NOMO-1 treated with DMSO at 0.1 percent for 48 hours (cell line): ENCODE results near the gene KIAA1755.
A peak's percentile ranks its signal among the peaks of the same experiment; 100 is the strongest.

Experiments
- DNase-seq: peaks from one replicate; lab custom pipeline; 2025; ENCODE audit not compliant: unreplicated experiment; lab: John Stamatoyannopoulos, UW

Gene KIAA1755, protein sequence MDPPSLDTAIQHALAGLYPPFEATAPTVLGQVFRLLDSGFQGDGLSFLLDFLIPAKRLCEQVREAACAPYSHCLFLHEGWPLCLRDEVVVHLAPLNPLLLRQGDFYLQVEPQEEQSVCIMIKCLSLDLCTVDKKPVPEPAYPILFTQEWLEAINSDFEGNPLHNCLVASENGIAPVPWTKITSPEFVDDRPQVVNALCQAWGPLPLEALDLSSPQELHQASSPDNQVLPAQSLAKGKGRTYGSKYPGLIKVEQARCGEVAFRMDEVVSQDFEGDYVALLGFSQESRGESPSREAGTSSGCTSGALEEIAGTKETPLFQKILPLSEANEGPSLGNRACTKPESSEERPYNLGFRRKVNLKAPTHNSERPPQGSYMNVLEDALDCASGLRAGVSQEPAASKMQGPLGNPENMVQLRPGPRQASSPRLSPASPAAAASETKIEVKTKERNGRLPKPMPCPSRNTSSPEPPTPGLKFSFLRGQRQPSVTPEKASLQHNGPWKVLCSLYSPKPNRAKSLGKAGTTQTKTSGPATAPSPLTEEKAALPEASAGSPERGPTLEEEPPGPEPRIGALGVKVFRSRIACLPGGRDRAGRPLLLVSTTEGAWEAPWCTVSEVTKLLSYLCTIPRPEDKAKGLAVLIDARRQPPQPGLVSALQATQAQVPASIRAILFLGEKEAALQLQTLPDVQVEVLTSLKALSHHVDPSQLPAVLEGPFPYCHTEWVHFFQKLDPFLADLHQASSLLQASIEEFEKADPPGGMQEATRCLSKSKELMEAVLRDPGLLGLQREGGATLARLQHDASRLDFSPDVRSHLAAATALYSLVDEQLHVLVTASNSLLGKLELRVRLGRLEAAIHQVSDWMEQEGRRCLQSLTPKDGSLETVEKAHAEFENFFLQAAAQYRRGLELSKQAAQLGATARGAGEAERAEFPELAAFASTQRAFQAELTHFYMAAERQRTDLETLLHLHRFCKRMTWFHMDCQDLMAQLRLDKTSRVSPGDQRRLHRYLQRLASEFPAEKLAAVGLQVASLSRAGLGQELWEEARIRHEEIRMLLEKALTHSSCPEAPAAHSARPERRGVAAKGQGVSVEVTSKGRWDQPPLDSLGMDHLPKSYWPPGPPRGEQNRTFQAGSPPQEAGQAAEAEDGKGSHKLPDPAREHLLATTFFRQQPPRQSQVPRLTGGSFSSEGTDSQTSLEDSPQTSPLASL

DNA sequence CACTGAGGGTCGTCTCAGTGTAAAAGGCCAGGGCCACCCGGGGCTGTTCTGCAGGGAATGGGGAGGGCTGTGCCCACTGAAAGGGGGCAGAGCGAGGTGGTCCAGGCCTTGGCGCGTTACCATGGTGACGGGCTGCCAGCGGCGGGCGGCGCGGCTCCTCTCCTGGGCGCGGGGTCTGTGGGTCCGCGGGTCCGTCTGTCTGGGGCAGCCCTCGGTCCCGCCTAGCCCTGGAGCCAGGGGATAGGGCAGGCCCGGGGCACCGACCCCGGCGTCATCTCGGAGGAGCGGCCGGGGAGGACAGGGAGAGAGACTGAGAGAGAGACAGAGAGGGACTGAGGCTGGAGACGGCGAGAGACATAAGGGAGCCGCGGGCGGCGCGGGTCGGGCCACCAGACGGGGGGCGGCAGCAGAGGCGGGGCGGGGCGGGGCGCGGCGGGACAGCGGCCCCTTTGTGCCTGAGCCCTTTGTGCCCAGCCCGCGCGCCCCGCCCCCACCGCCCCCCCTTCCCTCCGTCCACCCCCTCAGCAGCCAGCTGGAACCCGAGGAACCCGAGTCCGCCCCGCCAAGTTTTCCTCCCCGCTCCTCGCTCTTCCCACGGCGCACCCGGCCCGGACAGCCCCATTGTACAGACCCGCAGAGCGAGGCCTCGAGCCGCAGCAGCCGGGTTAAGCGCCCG lies at the start of gene KIAA1755:
KIAA1755 (minus strand) TSS at position 358 of the 676 bp plus-strand sequence; CDS start at position 123, 235 bp downstream.
- no peak for DNase-seq

DNA sequence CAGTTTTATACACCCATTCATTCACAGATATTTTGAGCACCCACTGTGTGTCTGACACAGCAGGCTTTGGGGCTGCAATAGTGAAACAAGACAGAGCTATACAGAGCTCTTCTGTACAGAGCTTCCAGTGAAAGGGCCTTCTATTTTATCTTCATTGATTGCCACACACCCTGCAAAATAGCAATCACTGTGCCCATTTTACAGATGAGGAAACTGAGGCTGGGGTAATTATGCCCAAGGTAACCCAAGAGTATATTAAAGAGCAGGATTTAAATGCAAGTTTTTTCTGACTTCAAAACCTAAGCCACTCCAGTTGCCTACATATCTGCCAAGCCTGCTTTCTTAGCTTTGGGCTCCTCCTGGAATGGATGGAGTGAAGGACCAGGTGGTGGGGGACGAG lies 47.9 kb upstream of the KIAA1755 start:
- DNase-seq, result no peak

GRCh38 chr20:38308047-38308438 lies 47.5 kb upstream of the KIAA1755 start:
- DNase-seq, result no peak

DNA sequence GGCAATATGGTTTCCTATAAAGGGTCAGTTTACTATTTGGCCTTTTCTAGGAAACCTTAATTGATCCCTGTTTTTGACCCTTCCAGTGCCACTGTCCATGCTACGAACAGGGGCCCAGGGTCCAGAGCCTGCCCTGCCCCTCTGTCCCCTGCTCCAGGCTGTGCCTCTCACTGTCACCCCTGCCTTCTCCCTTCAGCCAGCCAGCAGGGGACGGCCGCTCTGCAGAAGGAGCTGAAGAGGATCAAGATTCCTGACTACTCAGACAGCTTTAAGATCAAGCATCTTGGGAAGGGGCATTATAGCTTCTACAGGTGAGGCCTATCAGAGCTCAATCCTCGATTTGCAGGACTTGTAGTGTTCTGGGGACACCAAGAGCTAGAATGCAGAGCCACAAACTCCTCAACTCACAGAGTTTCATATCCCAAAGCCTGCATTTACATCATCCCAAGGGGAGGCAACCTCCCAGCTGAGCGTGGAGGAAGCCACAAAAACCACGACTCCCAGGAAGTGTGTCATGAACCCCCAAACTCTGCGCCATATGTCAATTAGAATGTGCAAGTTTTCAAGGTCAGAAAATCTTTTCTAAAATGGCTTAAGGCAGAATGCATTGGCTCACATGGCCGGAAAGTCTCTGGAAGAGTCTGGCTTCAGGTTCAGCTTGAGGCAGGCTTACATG lies 47.0 kb upstream of the KIAA1755 start:
- peak; percentile 67 for DNase-seq

GRCh38 chr20:38306379-38306778 lies 45.8 kb upstream of the KIAA1755 start:
- no peak for DNase-seq

DNA sequence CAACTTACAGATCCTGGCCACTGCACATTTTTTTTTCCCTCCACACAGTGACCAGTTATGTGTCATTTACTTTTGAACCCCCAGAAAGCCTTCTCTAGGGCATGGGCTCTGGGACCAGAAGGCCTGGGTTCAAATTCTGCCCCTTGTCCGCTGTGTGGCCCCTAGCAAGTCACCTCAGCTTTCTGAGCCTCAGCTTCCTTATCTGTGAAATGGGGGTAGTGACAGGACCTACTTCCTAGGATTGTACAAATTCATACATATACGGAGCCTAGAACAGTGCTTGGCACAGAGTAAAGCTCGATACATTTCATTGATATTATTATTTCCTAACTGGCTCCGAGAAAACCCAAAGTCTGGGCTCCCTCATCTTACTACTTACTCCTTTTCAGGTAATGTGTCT lies 45.0 kb upstream of the KIAA1755 start:
- DNase-seq, result no peak

DNA sequence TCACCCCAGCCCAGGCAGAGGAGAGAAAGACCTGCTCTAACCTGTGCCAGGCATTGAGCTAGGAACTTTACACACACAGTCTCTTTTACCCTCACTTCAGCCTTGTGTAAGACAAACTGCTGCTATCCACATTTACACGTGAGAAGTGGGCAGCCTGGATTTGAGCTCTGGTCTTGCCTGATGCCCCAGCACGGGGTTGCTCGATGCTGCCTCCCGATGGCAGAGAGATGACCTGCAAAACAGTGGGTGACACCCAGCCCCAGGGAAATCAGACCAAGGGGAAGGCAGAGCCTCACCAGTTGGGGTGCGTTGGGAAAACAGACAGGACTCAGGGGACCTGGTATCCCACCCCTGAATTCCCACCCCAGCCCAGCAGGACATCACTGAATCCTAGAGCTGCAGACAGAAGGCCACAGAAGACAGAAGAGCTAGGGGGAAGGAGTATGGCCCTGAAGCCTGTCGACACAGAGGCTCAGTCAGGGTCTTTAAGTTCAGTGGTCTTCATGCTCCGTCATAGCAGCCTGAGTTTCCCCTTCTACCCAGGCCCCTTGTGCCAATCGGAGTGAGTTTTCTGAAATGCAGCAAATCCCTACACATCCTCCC lies 44.4 kb upstream of the KIAA1755 start:
- peak; percentile 88 for DNase-seq

GRCh38 chr20:38303908-38304379 lies 43.4 kb upstream of the KIAA1755 start, which contains the start of gene BPI:
BPI (plus strand) TSS chr20:38304156; CDS start chr20:38304224, 68 bp downstream.
- DNase-seq, result peak; percentile 98

DNA sequence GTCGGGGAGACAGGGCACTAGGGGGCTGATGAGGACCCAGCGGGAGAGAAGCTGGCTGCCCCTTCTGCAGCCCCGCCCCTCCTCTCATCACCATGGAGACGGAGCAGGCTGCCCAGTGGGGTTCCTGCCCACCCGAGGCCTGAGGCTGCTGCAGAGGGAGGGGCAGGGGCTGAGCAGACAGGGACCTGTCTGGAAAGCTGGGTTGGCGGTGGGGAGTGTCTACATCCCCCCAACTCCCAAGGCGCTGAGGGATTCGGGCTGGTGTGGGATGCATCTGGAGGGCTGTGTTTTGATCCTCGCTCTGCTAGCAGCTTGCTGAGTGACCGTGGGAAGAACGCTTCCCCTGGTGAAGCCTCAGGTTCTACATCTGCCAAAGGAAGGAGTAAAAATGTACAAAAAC lies 42.3 kb upstream of the KIAA1755 start:
- DNase-seq, result no peak

DNA sequence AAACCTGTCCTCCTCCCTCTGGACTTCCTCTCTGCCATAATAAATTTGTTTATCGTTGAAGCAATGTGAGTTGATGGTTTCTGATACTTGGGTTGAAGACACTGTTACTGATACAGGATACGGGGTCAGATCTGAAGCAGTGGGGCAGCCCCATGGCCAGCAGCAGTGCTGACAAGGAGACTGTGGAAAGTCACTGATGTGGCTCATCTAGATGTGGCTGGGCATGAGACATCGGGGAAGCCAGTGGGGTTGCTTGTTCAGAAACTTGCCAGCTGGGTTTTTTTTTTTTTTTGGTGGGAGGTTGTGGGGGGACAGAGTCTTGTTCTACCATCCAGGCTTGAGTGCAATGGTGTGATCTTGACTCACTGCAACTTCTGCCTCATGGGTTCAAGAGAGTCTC lies 40.8 kb upstream of the KIAA1755 start:
- no peak for DNase-seq

DNA sequence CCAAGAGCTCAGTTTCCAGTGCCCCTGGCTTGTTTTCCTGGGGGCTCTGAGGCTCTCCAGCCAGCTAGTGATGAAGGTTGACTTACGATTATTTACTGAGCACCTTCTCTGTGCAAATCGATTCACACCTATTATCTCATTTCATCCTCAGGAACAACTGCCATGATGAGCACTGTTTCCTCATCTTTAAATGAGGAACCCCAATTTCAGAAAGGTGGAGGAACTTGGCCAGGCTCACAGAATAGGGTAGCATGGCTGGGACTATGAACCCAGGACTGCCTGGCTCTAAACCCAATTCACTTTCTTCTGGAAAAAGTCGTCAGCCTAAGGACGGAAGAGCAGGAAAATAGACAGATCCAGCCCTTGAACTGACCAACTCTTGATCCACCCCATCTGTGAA lies 39.9 kb upstream of the KIAA1755 start:
- peak; percentile 6 for DNase-seq

DNA sequence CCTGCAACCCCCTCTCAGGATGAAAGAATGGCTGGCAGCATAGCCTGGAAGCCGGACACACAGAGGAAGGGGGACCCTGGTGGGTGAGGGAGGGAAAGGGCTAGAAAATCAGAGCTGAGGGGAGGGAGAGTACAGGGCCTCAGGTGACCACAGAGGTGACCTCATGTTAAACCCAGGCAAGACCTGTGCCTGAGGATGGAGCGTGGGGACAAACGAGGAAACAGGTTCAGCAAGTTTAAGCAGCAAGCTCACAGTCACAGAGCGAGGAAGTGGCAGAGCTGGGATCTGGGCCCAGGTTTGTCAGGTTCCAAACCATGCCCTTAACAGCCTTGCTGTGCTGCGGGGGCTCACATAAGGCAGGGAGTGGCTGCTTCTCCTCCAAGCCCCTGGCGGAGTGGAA lies 39.4 kb upstream of the KIAA1755 start:
- DNase-seq, result no peak

DNA sequence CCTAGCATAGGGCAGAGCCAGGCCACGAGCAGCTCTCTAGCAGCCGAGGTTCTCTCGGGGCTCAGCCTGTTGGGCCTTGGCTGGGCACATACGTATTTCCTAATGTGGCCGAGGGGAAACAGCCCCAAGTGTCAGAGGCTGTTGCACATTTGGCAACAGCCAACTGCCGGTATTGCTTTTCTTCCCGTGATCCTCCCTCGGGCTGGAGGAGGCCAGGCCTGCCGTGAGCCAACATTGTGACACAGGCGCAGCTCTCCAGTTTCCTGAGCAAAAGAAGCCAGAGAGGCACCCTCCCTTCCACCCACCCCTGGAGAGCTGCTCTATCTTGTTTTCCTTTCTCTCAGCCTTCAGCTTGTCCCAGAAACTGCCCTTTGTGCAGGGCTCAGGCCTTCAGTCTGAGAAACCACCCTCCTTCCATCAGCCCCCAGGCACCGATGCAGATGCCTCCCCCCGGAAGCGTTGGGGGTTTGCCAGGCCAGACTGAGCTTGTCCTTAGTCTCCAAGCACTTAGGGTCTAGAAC lies 38.3 kb upstream of the KIAA1755 start:
- DNase-seq, result peak; percentile 96

- DNase-seq, result no peak
Measured at GRCh38 chr20:38297916-38298674, 37.6 kb upstream of the KIAA1755 start.

DNA sequence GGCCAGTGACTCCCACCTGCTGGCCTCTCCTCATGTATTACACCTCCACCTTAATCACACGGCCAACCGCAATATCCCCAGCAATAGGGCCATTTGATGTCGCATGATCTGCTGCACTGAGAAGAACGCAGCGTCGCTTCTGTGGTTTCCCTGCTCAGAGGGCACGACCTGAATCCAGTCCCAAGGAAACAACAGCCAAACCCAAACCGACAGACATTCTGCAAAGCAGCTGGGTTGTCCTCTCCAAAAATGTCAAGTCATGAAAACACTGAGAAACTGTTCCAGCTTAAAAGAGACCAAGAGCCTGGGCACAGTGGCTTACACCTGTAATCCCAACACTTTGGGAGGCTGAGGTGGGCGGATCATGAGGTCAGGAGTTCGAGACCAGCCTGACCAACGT lies 35.9 kb upstream of the KIAA1755 start:
- no peak for DNase-seq

- DNase-seq, result no peak
Measured at GRCh38 chr20:38295811-38296210, 35.3 kb upstream of the KIAA1755 start.

DNA sequence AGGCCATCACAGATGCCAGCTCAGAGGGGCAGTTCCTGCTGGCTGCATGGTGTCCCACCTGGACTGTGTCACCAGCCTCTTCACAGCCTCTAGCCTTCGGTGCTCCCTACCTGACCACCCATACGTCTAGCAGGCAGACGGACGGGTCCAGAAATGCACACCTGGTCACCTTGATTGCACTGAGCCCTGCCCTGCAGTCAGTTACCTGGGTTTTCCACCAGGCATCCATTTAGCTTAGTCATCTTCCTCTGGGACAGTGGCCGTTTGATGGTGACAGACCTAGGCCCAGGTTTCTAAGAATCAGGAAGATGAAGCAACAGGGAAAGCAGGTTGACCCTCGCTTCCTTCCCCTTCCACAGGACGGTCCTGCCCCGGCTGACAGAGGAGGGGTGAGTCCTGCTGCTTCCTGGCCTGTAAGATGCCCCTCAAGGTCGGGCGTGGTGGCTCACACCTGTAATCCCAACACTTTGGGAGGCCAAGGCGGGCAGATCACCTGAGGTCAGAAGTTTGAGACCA lies 33.6 kb upstream of the KIAA1755 start:
- peak; percentile 50 for DNase-seq

GRCh38 chr20:38293491-38294065 lies 33.0 kb upstream of the KIAA1755 start:
- DNase-seq, result peak; percentile 29
